ENCODE results near the gene MYCL. TPM values are rescaled to one million over a fixed set of nuclear protein-coding genes. Genes with fewer than 3 reads are reported as not detected.

The MYCL gene
- total RNA-seq, 1 donor from 2014 or later: 2.6 TPM

GRCh38 chr1:39901464-39901713 lies 328 bp downstream of the MYCL start:
- TF ChIP-seq CTCF (conservative IDR thresholded peaks at IDR 0.05; ENCODE audit: low read depth, low read length): no peak
- DNase-seq (ENCODE audit: low read depth): no peak
- H3K4me3 ChIP-seq (ENCODE audit: low read depth, low read length): peak overlapping the region; percentile 68

- TF ChIP-seq CTCF (conservative IDR thresholded peaks at IDR 0.05; ENCODE audit: low read depth, low read length): no peak
- H3K4me3 ChIP-seq (ENCODE audit: low read depth, low read length): peak overlapping the region; percentile 68
- no peak for DNase-seq (ENCODE audit: low read depth)
Measured at GRCh38 chr1:39900662-39901463, 854 bp downstream of the MYCL start.

- no peak for TF ChIP-seq CTCF (conservative IDR thresholded peaks at IDR 0.05; ENCODE audit: low read depth, low read length)
- no peak overlapping the region for H3K4me3 ChIP-seq (ENCODE audit: low read depth, low read length)
- DNase-seq (ENCODE audit: low read depth): no peak
Measured at GRCh38 chr1:39899611-39900538, 1.8 kb downstream of the MYCL start.

- no peak for TF ChIP-seq CTCF (conservative IDR thresholded peaks at IDR 0.05; ENCODE audit: low read depth, low read length)
- no peak for DNase-seq (ENCODE audit: low read depth)
- H3K4me3 ChIP-seq (ENCODE audit: low read depth, low read length): no peak overlapping the region
Measured at GRCh38 chr1:39898648-39899603, 2.8 kb downstream of the MYCL start.

- no peak overlapping the region for H3K4me3 ChIP-seq (ENCODE audit: low read depth, low read length)
- TF ChIP-seq CTCF (conservative IDR thresholded peaks at IDR 0.05; ENCODE audit: low read depth, low read length): no peak
- DNase-seq (ENCODE audit: low read depth): no peak
Measured at GRCh38 chr1:39898191-39898590, 3.5 kb downstream of the MYCL start.

GRCh38 chr1:39896909-39897685 lies 4.6 kb downstream of the MYCL start:
- no peak overlapping the region for H3K4me3 ChIP-seq (ENCODE audit: low read depth, low read length)
- DNase-seq (ENCODE audit: low read depth): no peak
- TF ChIP-seq CTCF (conservative IDR thresholded peaks at IDR 0.05; ENCODE audit: low read depth, low read length): no peak
